Measurements from ENCODE around the gene CD247.

The CD247 gene

DNA sequence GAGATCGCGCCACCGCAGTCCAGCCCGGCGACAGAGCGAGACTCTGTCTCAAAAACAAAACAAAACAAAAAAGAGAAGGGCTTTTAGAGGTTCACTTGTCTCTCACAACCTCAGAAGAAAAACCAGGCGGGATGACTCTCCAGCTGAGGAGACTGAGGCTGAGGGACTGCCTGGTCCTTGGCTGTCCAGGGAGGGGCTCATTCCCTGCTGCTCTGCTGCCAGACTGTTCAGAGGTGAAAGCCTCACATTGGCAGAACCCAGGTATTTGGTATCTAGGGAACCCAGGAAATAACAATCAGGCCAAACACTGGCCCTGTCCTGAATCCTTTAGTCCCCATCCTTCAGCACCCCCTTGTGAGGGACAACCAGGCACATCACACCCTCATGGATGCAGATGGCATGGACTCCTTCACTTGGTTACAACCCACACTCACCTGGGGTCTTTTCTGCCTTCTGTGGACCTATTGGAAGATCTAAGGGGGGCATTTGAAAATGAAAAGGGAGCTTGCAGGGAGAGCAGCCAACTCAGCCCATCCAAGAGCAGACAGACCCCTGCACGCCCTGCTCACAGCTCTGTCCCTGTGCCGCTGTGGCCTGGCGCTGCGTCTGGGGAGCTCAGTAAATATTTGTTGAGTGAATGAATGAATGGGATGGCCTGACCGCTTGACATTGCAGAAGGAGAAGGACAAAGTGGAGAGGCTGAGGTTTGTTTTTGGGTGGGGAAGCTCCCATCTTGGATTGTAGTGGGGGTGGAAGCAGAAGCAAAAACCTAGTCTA is 33.4 kb downstream of the CD247 start:
- DNase-seq: no peak

DNA sequence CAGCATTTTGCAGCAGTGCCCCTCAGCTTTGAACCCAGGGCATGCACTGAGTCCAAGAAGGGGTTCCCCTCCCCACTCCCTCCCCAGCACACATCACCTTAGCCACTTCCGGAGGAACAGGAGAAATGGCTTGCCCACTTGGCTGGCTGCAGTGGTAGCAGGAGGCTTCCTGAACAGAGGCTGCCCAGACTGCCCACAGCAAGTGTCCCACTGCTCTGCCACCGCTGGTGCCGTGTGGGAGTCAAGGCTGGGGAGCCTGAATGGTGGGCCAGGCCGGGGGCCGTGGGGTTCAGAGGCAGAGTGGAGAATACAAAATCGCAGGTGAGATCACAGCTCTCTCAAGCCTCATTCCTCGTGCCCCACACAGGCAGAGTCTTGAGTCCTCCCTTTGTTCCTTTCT is 34.5 kb downstream of the CD247 start:
- peak; percentile 42 for DNase-seq

DNA sequence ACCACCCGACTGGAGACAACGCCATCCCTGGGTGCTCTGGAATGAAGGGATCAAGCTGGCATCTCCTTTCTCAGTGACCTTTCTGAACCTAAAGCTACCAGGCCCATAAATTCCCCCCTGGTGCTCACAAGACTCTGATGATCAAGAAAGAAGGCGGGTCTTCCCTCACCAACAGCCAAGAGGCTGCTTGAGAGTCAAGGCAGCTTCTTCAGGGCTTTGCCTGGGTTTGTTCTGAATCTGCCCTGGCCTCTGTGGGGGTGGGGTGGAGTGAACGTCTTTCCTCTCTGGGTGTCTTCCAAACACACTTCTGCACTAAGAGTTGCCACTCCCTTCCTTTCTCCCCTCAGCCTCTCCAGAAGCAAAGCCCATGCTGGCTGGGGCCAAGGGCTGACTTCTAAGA is 36.1 kb downstream of the CD247 start:
- DNase-seq: peak; percentile 47

DNA sequence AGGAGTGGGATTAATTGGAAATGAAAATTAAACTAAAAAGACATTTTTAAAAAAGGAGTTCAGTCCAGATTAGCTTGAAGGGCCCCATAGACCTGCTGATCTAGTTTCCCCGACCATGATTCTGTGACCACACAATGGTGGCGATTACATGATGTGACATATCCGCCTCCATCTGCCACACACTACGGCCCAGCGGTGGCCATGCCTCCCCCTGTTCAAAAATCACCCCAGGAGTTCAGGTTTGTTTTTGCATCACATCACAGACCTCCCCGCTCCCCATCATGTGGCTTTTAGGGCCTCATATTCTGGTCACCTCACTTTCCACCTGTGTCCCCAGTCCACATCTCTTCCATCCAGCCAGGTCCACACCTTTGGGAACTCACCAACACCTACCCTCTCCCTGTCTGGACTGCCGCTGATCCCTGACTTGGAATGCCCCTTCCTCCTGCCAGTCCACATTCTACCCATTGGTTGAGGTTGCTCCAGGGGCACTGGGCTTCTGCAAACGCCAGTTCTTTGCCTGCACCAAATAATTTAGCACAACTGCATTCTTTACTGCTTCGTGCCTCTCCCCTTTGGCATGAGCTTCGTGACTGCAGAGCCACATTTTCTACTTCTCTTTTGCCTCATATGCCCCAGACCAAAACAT is 38.9 kb downstream of the CD247 start:
- DNase-seq: no peak

DNA sequence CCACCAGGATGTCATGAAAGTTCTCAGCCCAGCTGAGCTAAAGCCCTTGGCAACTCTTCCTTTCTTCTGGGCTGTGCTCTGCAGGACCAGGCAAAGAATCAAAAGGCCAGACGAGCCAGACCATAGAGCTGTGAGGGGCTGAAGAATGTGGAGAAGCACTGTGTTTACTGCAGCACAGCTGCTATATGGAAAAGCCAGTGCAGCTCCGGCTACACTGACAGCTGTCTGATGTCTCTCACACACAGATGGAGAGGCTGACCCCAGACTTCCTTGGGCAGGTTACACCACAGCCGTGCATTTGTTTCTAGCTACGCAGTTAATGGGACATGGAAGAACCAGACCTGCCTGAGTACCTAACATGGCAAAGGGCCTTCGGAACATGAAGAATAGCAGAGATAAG is 40.3 kb downstream of the CD247 start:
- DNase-seq: no peak

DNA sequence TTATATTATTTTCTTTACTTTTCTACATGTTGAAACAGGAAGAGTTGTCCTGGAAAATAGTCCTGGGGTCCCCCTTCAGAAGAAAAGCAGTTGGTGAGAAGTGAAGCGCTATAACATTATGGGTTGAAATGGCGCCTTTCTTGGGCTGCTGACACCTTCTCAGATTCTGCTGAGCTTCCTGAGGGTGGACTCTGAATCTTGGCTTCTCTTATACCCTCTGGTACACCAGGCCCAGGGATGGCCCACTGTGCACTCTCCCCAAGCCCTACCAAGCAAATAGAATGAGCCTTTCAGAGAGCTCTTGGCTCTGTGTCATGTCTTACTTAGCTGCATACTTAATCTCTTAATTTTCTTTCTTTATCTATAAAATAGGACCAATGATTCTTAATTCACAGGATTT is 42.3 kb downstream of the CD247 start:
- DNase-seq: no peak

DNA sequence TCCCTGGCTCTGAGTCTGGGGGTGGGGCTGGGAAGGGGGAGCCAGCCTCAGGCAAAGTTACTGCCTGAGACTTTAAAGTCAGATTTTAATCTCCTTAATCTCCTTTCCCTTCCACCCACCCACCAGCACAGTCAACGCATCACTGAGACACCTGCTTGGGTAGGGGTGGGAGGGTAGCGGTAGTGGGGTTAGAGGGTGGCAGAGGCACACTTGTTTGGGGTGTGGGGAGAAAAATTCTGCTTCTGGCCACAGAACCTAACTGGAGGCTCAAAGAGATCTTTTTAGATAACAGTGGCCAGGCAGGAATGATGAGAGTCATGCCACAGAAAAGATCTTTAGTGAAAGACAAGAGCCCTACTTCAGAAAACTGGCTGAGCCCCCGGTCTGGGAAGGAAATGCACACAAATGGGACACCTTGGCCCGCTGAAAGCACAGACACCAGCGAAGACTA is 44.1 kb downstream of the CD247 start:
- DNase-seq: no peak

DNA sequence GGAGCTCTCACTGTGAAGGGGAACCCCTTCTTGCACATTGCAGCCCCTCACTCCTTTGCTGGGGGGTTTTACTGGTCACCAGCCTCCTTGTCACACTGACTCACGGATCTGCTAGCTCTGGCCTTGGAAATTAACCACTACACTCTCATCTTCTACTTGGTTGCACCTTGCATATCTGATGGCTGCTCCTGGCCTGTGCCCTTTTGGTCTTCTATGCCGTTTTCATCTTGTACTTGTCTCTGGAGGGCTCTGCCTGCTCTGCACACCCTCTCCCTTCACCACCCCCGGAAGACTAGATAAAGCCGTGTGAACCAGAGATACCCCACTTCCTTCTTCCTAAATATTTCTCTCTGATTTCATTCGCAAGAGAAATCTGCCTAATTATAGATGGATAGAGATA is 44.6 kb downstream of the CD247 start:
- no peak for DNase-seq

DNA sequence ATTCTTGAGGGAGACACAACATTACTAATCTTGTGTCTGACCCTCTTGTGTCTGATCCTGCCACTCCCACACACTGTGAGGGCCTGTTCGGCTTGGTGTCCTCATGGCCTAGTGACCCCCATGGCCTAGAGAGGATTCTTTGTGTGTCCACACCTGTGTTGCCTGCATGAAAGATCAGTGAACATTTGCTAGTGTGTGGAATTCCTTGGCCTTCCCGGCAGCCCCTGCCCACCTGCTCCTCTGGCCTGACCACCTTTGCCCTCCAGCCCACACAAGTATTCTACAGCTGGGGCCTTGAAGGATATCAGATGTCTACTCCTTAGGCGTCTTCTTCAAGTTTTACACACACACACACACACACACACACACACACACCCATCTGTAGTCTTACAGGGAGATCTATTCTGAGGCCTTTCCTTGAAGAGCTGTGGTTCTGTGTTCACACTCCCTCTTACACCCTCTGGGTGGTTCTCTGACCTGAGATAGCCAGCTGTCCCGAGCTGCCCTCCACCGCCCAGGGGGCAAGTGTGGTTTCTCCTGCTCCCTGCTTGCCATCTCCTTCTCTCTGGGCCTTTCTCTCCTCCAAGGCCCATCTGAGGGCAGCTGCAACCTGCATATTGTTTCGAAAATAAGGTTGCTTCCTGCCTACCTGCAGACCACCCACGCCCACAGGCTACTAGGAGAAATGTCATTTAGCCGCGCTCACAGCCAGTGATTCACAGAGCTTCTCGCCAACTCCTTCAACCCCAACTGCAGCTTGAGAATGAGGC is 45.4 kb downstream of the CD247 start:
- DNase-seq: no peak

DNA sequence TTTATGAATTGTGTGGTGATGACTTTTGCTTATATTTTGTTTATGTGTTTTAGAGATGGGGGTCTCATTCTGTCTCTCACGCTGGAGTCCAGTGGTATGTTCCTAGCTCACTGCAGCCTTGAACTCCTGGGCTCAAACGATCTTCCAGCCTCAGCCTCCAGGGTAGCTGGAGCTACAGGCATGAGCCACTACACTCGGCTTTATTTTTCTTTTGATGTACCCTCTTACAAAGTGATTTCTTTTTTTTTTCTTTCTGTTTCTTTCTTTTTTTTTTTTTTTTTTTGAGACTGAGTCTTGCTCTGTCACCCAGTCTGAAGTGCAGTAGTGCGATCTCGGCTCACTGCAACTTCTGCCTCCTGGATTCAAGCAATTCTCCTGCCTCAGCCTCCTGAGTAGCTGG is 46.8 kb downstream of the CD247 start:
- DNase-seq: no peak

DNA sequence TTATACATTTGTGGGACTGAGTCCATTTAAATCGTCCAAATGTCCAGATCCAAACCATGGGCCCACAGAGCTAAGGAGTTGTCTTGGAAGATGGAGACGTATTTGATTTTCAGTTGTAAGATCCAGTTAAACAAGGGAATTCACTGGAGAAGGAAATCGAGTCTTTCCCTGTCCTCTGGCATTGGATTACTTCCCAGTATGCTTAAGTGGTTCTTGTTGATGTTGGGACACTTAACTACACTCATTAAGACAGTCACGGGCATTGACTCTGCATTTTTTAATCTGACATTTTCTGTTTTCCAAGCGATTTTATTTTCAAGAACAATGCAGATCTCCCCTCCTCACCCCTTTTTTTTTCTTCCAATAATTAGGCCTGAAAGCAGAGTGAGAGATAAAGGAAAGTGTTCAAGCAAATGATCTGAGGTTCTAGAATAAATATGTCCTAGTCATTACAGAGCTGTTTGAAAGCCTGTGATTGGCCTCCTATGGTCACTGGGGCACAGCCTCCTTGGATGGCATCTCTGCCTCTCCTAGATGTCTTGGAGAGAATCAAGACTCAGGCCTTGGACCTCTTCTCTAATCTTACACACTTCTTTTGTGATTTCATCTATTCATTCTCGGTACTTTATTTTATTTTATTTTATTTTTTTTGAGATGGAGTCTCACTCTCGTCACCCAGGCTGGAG is 48.9 kb downstream of the CD247 start:
- DNase-seq: no peak

DNA sequence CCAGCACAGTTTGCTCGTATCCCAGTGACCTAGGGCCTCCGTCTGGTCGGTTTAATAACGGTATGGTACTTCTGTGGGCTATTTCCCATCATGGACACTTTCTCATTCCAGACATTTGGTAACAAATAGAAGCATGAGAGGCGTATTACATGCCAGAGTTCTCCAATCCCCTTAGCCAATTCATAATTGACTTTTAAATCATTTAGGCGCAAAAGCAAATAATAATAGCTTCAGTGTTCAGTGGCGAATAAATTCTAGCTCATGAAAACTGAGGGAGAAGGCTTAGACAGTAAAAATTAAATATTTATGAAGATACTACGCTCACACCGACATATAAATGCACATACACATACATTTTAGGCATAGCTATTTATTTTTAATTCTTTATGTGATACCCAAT is 50.6 kb downstream of the CD247 start:
- no peak for DNase-seq

DNA sequence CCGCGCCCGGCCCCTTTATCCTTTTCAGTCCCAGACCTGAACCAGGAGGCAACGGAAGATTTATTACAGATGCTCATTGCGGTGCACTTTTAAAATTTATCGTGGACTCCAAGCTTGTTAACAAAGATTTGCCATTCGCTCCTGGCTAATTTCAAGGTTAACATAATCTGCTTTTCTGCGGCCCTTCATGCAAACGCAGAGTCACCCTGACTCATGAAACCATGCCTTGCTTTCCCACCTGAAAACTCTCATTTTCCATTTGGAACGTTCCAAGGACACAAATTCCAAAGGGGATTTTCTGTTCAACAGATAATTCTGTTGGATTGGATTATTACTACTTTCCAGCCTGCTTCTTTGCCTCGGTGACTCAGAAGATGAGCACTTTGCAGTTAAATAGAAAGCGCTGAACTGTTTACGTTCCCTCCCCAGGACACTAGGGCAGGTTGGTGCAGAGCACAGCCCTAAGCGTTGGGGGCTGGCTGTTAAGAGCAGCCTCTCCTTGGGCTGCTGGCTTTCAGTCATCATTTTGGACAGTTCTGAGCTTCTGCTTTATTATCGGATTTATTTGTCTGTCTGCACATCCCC is 51.1 kb downstream of the CD247 start:
- DNase-seq: no peak

DNA sequence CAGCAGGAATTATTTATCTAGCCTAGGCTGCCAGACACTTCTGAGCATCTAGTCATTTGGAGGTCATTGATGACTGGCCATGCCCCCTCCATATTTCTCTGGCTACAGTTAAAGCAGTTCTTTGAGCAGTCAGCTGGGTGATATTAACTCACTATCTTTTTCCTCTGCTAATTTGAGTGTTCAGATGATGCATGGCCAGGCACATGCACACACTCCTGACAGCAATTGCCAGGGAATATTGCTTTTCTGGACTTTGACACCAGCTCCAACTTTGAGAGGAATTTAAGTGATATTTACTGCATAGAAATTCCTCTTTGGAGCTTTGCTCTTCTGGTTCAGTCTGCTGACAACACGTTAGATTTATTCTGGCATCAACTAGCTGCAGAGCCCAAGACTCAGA is 52.6 kb downstream of the CD247 start:
- no peak for DNase-seq

DNA sequence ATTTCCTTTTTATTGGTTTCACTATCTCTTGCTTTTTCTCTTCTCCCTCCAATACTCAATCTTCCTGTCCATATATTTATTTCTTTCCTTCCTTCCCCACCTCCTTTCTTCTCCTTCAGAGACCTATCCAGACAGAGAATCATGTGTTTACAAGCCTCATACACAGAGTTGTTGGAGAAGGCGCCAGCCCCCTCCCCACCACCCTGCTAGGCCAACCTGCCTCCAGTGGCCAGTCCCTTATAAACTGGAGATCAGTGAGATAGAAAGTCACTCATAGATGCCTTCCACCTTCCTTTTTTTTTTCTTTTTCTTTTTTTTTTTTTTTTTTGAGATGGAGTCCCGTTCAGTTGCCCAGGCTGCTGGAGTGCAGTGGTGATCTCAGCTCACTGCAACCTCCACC is 53.3 kb downstream of the CD247 start:
- no peak for DNase-seq

DNA sequence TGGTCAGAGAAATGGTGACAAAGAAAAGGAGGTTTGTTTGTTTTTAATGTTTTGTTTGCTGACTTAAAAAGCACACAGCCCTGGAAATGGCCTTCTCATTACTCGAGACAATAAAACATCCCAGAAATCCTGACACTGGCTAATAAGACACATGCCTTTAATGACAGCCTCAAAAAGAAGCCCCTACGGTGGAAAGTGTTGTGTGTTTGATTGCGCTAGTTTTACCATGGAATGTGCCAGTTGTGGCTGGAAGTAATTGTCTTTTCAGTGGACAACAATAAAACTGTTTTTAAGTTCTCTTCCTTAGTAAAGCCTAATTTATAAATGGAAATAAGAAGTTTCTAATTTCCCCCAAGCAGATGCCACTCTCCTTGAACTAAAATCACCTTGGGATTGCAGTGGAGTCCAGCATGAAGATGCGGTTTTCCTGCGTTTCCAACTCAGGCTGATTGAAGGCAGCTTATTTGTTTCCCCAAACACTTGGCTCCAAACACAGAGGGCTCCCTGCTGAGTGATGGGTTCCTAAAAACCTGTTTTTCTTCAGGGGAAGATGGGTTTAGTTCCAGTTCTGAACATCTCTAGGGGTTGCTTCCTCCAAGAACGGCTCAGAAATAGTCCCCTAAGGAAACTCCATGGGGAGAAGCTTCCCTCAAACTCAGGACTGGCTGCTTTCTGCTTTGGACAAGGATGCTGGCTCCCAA is 54.3 kb downstream of the CD247 start:
- no peak for DNase-seq

DNA sequence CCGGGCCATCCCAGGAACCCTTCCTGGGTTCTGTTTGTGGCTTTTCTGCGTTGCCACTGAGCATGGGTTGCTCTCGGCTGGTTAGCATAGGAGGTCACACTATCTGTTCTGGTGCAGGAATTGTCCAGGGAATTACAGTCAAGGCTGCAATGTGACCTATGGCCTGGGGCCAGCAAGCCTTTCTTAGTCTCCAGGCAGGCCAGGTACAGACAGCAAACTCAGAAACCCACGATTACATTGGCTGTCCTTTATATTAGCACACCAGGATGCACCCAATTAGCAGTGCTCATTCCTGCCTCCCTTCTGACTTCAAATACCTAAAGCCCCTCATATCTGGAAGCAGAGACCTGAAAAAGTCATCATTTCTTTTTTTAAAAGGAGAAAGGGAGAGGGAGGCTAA is 55.2 kb downstream of the CD247 start:
- no peak for DNase-seq

DNA sequence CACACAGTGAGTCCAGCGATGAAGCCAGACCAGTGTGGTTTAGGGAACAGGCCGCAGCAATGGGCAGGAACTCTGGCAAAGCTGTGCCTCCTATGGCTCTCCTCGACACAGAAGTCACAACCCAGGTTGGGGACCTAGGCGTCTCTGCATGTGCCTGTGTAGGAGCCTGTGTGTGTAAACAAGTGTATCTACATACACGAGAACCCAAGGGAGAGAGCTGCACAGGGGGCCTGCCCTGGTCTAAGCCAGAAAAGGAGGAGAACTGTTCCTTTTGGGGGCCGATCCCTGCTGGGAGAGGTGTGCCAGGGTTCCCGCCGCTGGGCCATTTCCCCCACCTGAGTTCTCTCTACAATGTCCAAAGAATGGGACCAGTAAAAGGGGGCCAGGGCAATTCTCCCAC is 56.0 kb downstream of the CD247 start:
- no peak for DNase-seq

DNA sequence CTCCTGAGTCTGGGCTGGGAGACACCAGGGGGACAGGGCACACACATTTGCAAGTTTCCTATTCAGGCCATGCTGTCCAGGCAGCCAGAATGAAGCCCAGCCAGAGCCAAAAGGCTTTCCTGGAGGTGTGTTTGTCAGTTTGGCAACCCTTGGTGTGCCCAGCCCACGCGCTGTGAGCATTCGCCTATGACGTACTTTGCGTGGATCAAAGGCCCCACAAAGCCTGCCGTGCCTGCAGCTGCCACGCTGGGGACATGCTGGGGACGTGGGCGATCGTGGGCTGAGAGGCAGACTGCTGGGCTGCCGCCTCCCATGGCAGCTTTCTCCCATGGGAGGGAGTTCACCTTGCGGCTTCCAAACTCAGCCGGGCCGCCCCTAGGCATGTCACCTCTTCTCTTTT is 57.5 kb downstream of the CD247 start:
- DNase-seq: no peak

DNA sequence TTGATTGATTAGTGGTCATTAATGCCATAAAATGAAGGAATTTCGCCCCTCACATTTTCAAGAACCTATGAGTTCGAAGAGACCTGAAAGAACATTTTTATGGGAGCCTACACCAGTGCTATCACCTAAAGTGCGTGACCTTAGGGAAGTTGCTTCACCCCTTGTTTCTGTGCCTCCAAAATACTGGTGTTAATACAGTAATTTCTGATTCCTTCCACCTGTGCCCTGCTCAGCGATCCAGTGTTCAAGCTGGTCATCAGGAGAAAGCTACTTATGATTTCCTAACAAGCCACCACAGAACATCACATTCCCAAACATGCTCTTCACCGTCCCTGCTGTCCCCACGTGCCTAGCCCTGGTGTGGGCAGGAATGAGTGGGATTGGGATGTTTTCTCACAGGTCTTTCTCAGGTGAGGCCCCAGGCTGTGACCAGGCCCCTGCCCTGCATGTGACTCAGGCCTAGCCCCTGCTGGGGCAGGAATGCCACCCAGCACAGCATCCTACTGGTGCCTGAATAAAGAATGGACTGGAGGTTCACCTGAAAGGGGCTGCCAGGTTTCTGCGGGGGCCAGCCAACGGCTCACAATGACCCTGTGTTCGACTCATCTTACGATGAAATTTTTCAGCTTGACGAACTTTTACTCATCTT is 60.3 kb downstream of the CD247 start:
- DNase-seq: no peak

DNA sequence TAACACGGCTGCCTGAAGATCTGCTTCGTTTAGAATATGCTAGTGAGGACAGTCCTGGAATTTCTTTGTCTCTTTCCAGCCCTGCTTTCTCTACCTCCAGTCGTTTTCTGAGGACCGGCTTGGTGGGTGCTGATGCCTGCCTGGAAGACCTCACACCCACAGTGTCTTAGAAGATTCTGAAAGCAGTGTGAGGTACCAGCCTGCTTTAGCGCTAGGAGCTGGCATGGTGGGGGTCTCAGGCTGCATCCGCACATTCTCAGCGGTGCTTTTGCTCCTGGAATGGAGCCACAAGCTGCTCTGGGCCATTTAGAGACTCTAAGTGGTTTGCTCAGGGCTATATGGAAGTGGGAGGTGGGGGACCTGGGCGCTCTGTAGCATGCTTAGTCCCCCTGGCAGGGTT is 61.4 kb downstream of the CD247 start:
- DNase-seq: no peak

DNA sequence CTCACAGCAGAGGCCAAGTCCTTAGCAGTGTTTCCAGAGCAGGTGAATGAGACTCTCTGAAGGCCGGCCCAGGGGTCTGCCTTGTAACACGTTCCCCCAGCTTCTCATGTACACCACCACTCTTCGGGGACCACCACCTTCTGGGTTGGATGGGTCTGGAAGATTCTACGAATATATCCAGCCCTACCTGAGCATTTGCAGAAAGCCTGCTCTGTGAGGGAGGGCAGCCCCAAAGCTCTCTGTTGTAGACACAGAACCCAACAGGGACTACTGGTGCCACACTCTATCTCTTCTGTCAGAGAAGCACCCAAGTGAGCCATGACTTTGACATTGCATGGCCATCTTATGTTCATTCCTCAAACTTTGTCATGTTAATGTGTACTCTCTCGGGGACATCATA is 61.8 kb downstream of the CD247 start:
- DNase-seq: no peak
